ENCODE results near the gene OLFM3.

Gene OLFM3

DNA sequence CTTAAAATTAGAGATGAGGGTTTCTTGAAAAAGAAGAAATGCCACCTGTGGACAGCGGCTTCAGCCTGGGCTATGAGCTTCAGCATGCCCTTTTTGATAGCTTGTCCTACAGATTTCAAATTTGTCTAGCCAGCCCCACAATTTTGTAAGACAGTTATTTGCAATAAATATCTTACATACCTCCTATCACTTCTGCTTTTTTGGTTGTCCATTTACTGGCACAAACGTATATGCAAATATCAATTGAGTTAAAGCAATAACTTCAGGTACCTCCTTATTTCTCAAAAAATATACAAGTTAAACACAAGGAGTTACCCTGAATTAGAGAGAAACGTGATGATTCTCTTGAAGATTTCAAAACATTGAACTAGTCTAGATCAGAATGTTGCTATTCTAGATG lies 53.5 kb downstream of the OLFM3 start:
- Histone ChIP-seq H3K36me3 (ENCODE audit: control insufficient read depth, insufficient read depth, low read length) (no peaks in the 10 kb centered on the region), H4K8ac (ENCODE audit: low read depth, low read length) (no peak overlapping the region), H3K56ac (ENCODE audit: low read length) (no peak overlapping the region), H2AK5ac (ENCODE audit: low read length) (no peak overlapping the region), H3K4me2 (ENCODE audit: low read length) (no peak overlapping the region), H3K4me1 (ENCODE audit: control insufficient read depth, low read depth, low read length) (no peaks in the 10 kb centered on the region), H3K9ac (ENCODE audit: low read length) (no peak overlapping the region), H3K18ac (ENCODE audit: low read length) (no peak overlapping the region), H3K79me1 (ENCODE audit: low read length) (no peaks in the 10 kb centered on the region), H3K27me3 (ENCODE audit: insufficient read depth, low read length, poor library complexity) (no peaks in the 10 kb centered on the region), H2BK15ac (replicated peaks; ENCODE audit: low read depth) (no peak overlapping the region), H3K79me2 (ENCODE audit: control insufficient read depth, insufficient read depth, low read length) (no peaks in the 10 kb centered on the region), H2BK5ac (ENCODE audit: low read length) (no peak overlapping the region), H3K4me3 (ENCODE audit: low read length) (no peak overlapping the region), H3K4ac (ENCODE audit: low read depth, low read length) (no peak overlapping the region), H2BK120ac (ENCODE audit: low read depth, low read length) (no peak overlapping the region), H3K27ac (ENCODE audit: low read depth, low read length) (no peak overlapping the region), H4K5ac (ENCODE audit: low read length) (no peak overlapping the region), H3K23ac (ENCODE audit: low read length) (no peak overlapping the region)
- no peak for DNase-seq
- no CpG with 5 or more reads among the region's 3 CpGs for WGBS (ENCODE audit: extremely low coverage, insufficient coverage, low lambda C conversion rate)

DNA sequence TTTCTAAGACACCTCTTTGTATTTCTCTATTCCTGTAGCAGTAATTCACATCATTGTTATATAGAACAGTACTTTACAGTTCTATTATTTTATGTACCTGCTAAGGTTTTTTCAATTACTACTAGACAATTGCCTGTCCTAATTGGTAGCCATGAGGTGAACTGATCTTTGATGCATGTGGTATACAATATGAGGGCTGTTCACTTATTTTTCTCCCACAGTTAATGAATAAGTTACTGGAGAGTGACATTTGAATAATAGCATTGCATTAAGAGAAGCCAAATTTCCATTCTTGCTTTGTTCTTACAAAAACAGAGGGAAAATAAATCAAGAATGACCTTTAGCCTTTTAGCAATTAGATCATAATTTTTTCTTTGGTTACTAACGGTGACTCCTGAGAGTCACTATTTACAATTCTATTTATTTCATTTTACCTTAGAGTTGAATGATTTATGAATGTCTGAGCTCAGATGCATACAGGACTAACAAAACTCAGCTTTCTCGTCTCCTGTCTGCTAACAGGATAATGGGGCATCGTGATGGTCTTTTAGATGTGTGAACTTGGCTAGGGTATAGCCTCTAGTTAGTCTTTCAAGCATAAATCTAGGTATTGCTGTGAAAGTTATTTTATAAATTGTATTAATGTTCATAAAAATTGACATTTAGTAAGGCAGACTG lies 54.1 kb downstream of the OLFM3 start:
- no peaks in the 10 kb centered on the region for H3K36me3 ChIP-seq (ENCODE audit: control insufficient read depth, insufficient read depth, low read length)
- H3K4ac ChIP-seq (ENCODE audit: low read depth, low read length): no peak overlapping the region
- H3K27ac ChIP-seq (ENCODE audit: low read depth, low read length): no peak overlapping the region
- H3K27me3 ChIP-seq (ENCODE audit: insufficient read depth, low read length, poor library complexity): no peaks in the 10 kb centered on the region
- no peak overlapping the region for H4K8ac ChIP-seq (ENCODE audit: low read depth, low read length)
- H4K5ac ChIP-seq (ENCODE audit: low read length): no peak overlapping the region
- no peak overlapping the region for H3K23ac ChIP-seq (ENCODE audit: low read length)
- H2BK5ac ChIP-seq (ENCODE audit: low read length): no peak overlapping the region
- no peak overlapping the region for H3K18ac ChIP-seq (ENCODE audit: low read length)
- no peaks in the 10 kb centered on the region for H3K79me2 ChIP-seq (ENCODE audit: control insufficient read depth, insufficient read depth, low read length)
- no peak overlapping the region for H3K56ac ChIP-seq (ENCODE audit: low read length)
- H3K79me1 ChIP-seq (ENCODE audit: low read length): no peaks in the 10 kb centered on the region
- H3K4me2 ChIP-seq (ENCODE audit: low read length): no peak overlapping the region
- H2BK15ac ChIP-seq (replicated peaks; ENCODE audit: low read depth): no peak overlapping the region
- WGBS (ENCODE audit: extremely low coverage, insufficient coverage, low lambda C conversion rate): no CpG with 5 or more reads among the region's 3 CpGs
- H2BK120ac ChIP-seq (ENCODE audit: low read depth, low read length): no peak overlapping the region
- no peak for DNase-seq
- H3K9ac ChIP-seq (ENCODE audit: low read length): no peak overlapping the region
- no peak overlapping the region for H3K4me3 ChIP-seq (ENCODE audit: low read length)
- no peaks in the 10 kb centered on the region for H3K4me1 ChIP-seq (ENCODE audit: control insufficient read depth, low read depth, low read length)
- no peak overlapping the region for H2AK5ac ChIP-seq (ENCODE audit: low read length)

DNA sequence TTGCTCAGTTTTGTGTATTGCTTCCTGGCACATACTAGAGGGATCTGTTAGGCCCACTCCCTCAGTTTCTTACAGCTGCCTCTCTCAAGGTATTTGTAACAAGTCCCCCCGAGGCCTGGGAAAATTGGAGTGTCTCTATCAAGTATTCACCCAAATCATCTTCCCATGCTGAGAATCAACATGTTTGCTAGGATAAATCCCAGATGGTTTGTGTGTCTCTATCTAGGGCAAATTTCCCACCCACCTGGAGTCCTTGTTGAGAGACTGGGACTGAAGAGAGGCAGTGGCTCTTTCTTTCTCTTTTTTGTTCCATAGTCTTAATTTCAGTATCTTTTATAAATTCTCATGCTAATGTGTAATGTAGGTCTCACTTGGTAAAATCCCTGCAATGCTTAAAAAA lies 58.0 kb downstream of the OLFM3 start:
- H3K27ac ChIP-seq (ENCODE audit: low read depth, low read length): no peak overlapping the region
- no peak overlapping the region for H3K4me2 ChIP-seq (ENCODE audit: low read length)
- no peak overlapping the region for H2BK15ac ChIP-seq (replicated peaks; ENCODE audit: low read depth)
- no peaks in the 10 kb centered on the region for H3K79me1 ChIP-seq (ENCODE audit: low read length)
- H2BK5ac ChIP-seq (ENCODE audit: low read length): no peak overlapping the region
- H2AK5ac ChIP-seq (ENCODE audit: low read length): no peak overlapping the region
- no peaks in the 10 kb centered on the region for H3K27me3 ChIP-seq (ENCODE audit: insufficient read depth, low read length, poor library complexity)
- H3K9ac ChIP-seq (ENCODE audit: low read length): no peak overlapping the region
- H3K4me3 ChIP-seq (ENCODE audit: low read length): no peak overlapping the region
- no peaks in the 10 kb centered on the region for H3K79me2 ChIP-seq (ENCODE audit: control insufficient read depth, insufficient read depth, low read length)
- WGBS (ENCODE audit: extremely low coverage, insufficient coverage, low lambda C conversion rate): no CpG with 5 or more reads among the region's 1 CpG
- H3K18ac ChIP-seq (ENCODE audit: low read length): no peak overlapping the region
- no peak for DNase-seq
- H4K5ac ChIP-seq (ENCODE audit: low read length): no peak overlapping the region
- H3K4ac ChIP-seq (ENCODE audit: low read depth, low read length): no peak overlapping the region
- no peak overlapping the region for H3K56ac ChIP-seq (ENCODE audit: low read length)
- H3K23ac ChIP-seq (ENCODE audit: low read length): no peak overlapping the region
- H4K8ac ChIP-seq (ENCODE audit: low read depth, low read length): no peak overlapping the region
- no peaks in the 10 kb centered on the region for H3K4me1 ChIP-seq (ENCODE audit: control insufficient read depth, low read depth, low read length)
- H3K36me3 ChIP-seq (ENCODE audit: control insufficient read depth, insufficient read depth, low read length): no peaks in the 10 kb centered on the region
- H2BK120ac ChIP-seq (ENCODE audit: low read depth, low read length): no peak overlapping the region

DNA sequence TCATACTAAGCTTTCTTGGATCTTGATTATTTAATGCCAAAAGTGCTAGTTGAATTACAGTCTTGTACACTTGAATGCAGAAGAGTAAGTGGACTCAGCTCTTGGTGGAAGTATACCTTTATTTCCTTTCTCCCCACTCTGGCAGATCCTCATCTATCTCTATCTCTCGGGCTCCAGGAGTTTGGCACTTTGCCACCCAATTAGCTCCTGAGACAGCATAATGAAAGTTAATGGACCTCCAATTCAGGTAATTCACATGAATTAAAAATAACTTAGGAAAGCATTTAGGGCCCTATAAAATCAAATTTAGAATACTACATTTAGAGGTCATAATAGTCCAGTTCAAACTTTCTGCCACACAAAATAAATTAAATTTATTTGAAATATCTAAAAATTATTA lies 67.4 kb downstream of the OLFM3 start:
- Histone ChIP-seq H3K4me3 (ENCODE audit: low read length) (no peak overlapping the region), H3K79me2 (ENCODE audit: control insufficient read depth, insufficient read depth, low read length) (no peaks in the 10 kb centered on the region), H4K5ac (ENCODE audit: low read length) (no peak overlapping the region), H3K4me2 (ENCODE audit: low read length) (no peak overlapping the region), H4K8ac (ENCODE audit: low read depth, low read length) (no peak overlapping the region), H3K36me3 (ENCODE audit: control insufficient read depth, insufficient read depth, low read length) (no peaks in the 10 kb centered on the region), H3K18ac (ENCODE audit: low read length) (no peak overlapping the region), H3K4ac (ENCODE audit: low read depth, low read length) (no peak overlapping the region), H3K79me1 (ENCODE audit: low read length) (no peaks in the 10 kb centered on the region), H3K23ac (ENCODE audit: low read length) (no peak overlapping the region), H3K4me1 (ENCODE audit: control insufficient read depth, low read depth, low read length) (no peaks in the 10 kb centered on the region), H2BK15ac (replicated peaks; ENCODE audit: low read depth) (no peak overlapping the region), H3K56ac (ENCODE audit: low read length) (no peak overlapping the region), H3K9ac (ENCODE audit: low read length) (no peak overlapping the region), H2BK120ac (ENCODE audit: low read depth, low read length) (no peak overlapping the region), H2AK5ac (ENCODE audit: low read length) (no peak overlapping the region), H3K27me3 (ENCODE audit: insufficient read depth, low read length, poor library complexity) (no peaks in the 10 kb centered on the region), H2BK5ac (ENCODE audit: low read length) (no peak overlapping the region), H3K27ac (ENCODE audit: low read depth, low read length) (no peak overlapping the region)
- WGBS (ENCODE audit: extremely low coverage, insufficient coverage, low lambda C conversion rate): no CpG with 5 or more reads among the region's 1 CpG
- DNase-seq: no peak

DNA sequence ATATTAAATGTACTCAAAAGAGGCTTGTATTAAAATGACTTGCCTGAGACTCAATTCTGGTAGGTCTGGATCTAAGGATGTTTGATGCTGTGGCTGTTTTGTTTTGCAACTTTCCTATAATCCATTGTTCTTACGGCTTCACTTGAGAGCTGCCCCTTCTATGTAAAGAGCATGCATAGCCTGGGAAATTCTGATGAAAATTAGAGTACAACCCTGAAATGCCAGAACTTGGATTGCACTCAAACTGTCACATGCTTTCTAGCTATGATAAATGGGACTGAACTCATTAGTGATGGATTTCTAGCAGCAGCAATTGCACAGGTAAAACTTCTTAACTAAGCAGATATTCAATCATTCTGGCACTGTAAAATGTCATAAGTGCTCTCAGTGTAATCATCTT lies 67.9 kb downstream of the OLFM3 start:
- no CpG with 5 or more reads among the region's 1 CpG for WGBS (ENCODE audit: extremely low coverage, insufficient coverage, low lambda C conversion rate)
- Histone ChIP-seq H3K79me1 (ENCODE audit: low read length) (no peaks in the 10 kb centered on the region), H2BK15ac (replicated peaks; ENCODE audit: low read depth) (no peak overlapping the region), H4K5ac (ENCODE audit: low read length) (no peak overlapping the region), H3K56ac (ENCODE audit: low read length) (no peak overlapping the region), H3K9ac (ENCODE audit: low read length) (no peak overlapping the region), H3K36me3 (ENCODE audit: control insufficient read depth, insufficient read depth, low read length) (no peaks in the 10 kb centered on the region), H3K4ac (ENCODE audit: low read depth, low read length) (no peak overlapping the region), H3K4me2 (ENCODE audit: low read length) (no peak overlapping the region), H2AK5ac (ENCODE audit: low read length) (no peak overlapping the region), H3K4me3 (ENCODE audit: low read length) (no peak overlapping the region), H2BK5ac (ENCODE audit: low read length) (no peak overlapping the region), H3K4me1 (ENCODE audit: control insufficient read depth, low read depth, low read length) (no peaks in the 10 kb centered on the region), H3K79me2 (ENCODE audit: control insufficient read depth, insufficient read depth, low read length) (no peaks in the 10 kb centered on the region), H2BK120ac (ENCODE audit: low read depth, low read length) (no peak overlapping the region), H4K8ac (ENCODE audit: low read depth, low read length) (no peak overlapping the region), H3K27me3 (ENCODE audit: insufficient read depth, low read length, poor library complexity) (no peaks in the 10 kb centered on the region), H3K23ac (ENCODE audit: low read length) (no peak overlapping the region), H3K18ac (ENCODE audit: low read length) (no peak overlapping the region), H3K27ac (ENCODE audit: low read depth, low read length) (no peak overlapping the region)
- DNase-seq: no peak

DNA sequence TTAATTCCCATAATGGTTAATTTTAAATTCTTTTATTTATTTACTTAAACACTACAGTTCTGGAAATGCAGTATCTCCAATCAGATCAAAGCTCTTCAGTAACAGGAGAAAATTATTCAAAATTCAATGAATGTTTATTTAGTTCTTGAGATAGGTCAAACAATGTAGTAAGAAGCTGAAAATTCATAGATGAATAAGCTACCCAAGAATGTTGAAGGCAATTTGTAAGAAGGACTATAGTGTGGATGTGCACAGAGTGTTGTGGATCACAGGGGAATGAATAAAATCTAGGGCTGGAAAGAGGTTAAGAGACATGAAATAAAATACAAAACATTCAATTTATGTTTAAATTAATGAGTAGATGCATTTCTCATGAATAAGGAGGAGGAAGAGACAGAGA lies 72.0 kb downstream of the OLFM3 start:
- Histone ChIP-seq H3K4me3 (ENCODE audit: low read length) (no peak overlapping the region), H3K4ac (ENCODE audit: low read depth, low read length) (no peak overlapping the region), H4K8ac (ENCODE audit: low read depth, low read length) (no peak overlapping the region), H2BK15ac (replicated peaks; ENCODE audit: low read depth) (no peak overlapping the region), H2AK5ac (ENCODE audit: low read length) (no peak overlapping the region), H3K4me2 (ENCODE audit: low read length) (no peak overlapping the region), H3K18ac (ENCODE audit: low read length) (no peak overlapping the region), H2BK120ac (ENCODE audit: low read depth, low read length) (no peak overlapping the region), H4K5ac (ENCODE audit: low read length) (no peak overlapping the region), H3K27me3 (ENCODE audit: insufficient read depth, low read length, poor library complexity) (no peaks in the 10 kb centered on the region), H3K23ac (ENCODE audit: low read length) (no peak overlapping the region), H3K56ac (ENCODE audit: low read length) (no peak overlapping the region), H3K9ac (ENCODE audit: low read length) (no peak overlapping the region), H3K79me1 (ENCODE audit: low read length) (no peaks in the 10 kb centered on the region), H3K27ac (ENCODE audit: low read depth, low read length) (no peak overlapping the region), H2BK5ac (ENCODE audit: low read length) (no peak overlapping the region), H3K4me1 (ENCODE audit: control insufficient read depth, low read depth, low read length) (no peaks in the 10 kb centered on the region), H3K79me2 (ENCODE audit: control insufficient read depth, insufficient read depth, low read length) (no peaks in the 10 kb centered on the region), H3K36me3 (ENCODE audit: control insufficient read depth, insufficient read depth, low read length) (no peaks in the 10 kb centered on the region)
- DNase-seq: no peak

Measured in mesendoderm (in vitro differentiated cells).